ENCODE measurements around the gene IGF2.

Gene IGF2

DNA sequence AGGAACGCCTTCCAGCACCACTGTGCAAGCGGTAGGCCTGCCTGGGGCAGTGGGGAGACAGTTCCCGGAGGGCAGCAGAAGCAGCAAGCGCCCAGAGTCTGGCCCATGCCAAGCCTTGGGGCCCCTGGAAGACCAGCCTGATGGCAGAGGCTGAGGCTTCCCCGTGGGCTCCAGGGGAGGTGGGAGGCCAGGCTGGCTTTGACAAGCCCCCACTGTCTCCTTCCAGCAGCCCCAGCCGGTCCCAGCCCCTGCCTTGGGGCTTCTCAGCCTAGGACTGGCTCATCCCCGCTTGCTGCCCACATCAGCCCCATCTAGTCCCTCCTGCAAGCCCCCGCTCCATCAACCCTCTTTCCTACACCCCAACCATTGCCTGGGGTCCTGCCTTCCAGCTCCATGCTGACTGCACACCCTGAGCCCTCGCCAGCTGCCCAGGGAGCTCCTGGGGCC is 46.7 kb downstream of the IGF2 start:
- no peak for ATAC-seq
- TF ChIP-seq ZNF565 (CRISPR knock-in tag; conservative IDR thresholded peaks at IDR 0.05; ENCODE audit: low read depth): no peak
- TF ChIP-seq, protein P1, sequence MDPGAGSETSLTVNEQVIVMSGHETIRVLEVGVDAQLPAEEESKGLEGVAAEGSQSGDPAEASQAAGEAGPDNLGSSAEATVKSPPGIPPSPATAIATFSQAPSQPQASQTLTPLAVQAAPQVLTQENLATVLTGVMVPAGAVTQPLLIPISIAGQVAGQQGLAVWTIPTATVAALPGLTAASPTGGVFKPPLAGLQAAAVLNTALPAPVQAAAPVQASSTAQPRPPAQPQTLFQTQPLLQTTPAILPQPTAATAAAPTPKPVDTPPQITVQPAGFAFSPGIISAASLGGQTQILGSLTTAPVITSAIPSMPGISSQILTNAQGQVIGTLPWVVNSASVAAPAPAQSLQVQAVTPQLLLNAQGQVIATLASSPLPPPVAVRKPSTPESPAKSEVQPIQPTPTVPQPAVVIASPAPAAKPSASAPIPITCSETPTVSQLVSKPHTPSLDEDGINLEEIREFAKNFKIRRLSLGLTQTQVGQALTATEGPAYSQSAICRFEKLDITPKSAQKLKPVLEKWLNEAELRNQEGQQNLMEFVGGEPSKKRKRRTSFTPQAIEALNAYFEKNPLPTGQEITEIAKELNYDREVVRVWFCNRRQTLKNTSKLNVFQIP (CRISPR knock-in tag; IDR thresholded peaks at IDR 0.05; ENCODE audit: borderline replicate concordance, low read depth): no peak
- TF ChIP-seq ZNF70 (CRISPR knock-in tag; IDR thresholded peaks at IDR 0.05): no peak
- no peak for TF ChIP-seq BACH2 (CRISPR knock-in tag; IDR thresholded peaks at IDR 0.05; ENCODE audit: borderline replicate concordance)

DNA sequence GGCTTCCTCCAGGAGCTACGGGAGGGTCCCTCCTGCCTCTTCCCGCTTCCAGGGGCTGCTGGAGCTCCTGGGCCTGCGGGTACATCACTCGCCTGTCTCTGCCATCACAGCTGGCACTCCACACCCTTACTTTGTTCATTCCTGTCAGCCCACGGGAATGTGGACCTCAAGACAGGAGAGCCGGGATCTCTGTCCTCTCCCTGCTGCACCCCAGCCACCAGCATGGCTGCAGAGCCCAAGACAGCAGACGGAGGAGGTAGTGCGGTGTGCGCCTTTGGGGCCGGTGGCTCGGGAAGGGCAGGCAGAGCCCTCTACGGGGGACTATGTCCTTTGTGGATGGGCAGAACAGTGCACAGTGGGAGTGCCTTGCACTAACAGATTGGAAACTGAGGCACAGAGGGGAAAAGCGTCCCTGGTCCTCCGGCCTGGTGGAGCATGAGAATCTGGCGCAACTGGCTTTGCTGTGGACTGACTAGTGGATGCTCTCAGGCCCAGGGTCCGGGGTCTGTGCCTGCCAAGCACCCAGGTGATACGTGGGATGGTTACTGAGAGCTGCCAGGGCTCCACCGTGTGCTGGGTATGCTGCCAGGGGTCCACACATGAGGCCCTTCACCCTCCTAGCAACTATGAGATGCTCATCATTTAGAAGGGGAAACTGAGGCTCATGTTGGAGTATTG is 47.3 kb downstream of the IGF2 start:
- TF ChIP-seq RARB (CRISPR knock-in tag; IDR thresholded peaks at IDR 0.05): no peak
- TF ChIP-seq, protein P2, sequence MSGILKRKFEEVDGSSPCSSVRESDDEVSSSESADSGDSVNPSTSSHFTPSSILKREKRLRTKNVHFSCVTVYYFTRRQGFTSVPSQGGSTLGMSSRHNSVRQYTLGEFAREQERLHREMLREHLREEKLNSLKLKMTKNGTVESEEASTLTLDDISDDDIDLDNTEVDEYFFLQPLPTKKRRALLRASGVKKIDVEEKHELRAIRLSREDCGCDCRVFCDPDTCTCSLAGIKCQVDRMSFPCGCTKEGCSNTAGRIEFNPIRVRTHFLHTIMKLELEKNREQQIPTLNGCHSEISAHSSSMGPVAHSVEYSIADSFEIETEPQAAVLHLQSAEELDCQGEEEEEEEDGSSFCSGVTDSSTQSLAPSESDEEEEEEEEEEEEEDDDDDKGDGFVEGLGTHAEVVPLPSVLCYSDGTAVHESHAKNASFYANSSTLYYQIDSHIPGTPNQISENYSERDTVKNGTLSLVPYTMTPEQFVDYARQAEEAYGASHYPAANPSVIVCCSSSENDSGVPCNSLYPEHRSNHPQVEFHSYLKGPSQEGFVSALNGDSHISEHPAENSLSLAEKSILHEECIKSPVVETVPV (CRISPR knock-in tag; IDR thresholded peaks at IDR 0.05): no peak
- no peak for TF ChIP-seq PPARA (CRISPR knock-in tag; IDR thresholded peaks at IDR 0.05; ENCODE audit: borderline replicate concordance)
- no peak for TF ChIP-seq CSDC2 (CRISPR knock-in tag; IDR thresholded peaks at IDR 0.05)
- TF ChIP-seq, protein P3, sequence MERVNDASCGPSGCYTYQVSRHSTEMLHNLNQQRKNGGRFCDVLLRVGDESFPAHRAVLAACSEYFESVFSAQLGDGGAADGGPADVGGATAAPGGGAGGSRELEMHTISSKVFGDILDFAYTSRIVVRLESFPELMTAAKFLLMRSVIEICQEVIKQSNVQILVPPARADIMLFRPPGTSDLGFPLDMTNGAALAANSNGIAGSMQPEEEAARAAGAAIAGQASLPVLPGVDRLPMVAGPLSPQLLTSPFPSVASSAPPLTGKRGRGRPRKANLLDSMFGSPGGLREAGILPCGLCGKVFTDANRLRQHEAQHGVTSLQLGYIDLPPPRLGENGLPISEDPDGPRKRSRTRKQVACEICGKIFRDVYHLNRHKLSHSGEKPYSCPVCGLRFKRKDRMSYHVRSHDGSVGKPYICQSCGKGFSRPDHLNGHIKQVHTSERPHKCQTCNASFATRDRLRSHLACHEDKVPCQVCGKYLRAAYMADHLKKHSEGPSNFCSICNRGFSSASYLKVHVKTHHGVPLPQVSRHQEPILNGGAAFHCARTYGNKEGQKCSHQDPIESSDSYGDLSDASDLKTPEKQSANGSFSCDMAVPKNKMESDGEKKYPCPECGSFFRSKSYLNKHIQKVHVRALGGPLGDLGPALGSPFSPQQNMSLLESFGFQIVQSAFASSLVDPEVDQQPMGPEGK (CRISPR knock-in tag; IDR thresholded peaks at IDR 0.05; ENCODE audit: borderline replicate concordance): no peak
- TF ChIP-seq TCF4 (CRISPR knock-in tag; IDR thresholded peaks at IDR 0.05; ENCODE audit: borderline replicate concordance): no peak
- TF ChIP-seq ZNF565 (CRISPR knock-in tag; conservative IDR thresholded peaks at IDR 0.05; ENCODE audit: low read depth): no peak
- no peak for TF ChIP-seq ESRRG (CRISPR knock-in tag; IDR thresholded peaks at IDR 0.05)
- TF ChIP-seq TOX (CRISPR knock-in tag; IDR thresholded peaks at IDR 0.05; ENCODE audit: borderline replicate concordance): no peak
- TF ChIP-seq, protein P4, sequence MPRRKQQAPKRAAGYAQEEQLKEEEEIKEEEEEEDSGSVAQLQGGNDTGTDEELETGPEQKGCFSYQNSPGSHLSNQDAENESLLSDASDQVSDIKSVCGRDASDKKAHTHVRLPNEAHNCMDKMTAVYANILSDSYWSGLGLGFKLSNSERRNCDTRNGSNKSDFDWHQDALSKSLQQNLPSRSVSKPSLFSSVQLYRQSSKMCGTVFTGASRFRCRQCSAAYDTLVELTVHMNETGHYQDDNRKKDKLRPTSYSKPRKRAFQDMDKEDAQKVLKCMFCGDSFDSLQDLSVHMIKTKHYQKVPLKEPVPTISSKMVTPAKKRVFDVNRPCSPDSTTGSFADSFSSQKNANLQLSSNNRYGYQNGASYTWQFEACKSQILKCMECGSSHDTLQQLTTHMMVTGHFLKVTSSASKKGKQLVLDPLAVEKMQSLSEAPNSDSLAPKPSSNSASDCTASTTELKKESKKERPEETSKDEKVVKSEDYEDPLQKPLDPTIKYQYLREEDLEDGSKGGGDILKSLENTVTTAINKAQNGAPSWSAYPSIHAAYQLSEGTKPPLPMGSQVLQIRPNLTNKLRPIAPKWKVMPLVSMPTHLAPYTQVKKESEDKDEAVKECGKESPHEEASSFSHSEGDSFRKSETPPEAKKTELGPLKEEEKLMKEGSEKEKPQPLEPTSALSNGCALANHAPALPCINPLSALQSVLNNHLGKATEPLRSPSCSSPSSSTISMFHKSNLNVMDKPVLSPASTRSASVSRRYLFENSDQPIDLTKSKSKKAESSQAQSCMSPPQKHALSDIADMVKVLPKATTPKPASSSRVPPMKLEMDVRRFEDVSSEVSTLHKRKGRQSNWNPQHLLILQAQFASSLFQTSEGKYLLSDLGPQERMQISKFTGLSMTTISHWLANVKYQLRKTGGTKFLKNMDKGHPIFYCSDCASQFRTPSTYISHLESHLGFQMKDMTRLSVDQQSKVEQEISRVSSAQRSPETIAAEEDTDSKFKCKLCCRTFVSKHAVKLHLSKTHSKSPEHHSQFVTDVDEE (CRISPR knock-in tag; IDR thresholded peaks at IDR 0.05): no peak
- TF ChIP-seq BACH2 (CRISPR knock-in tag; IDR thresholded peaks at IDR 0.05; ENCODE audit: borderline replicate concordance): no peak
- TF ChIP-seq ARNTL (CRISPR knock-in tag; IDR thresholded peaks at IDR 0.05; ENCODE audit: borderline replicate concordance, low read depth): no peak
- no peak for TF ChIP-seq CREB5 (CRISPR knock-in tag; IDR thresholded peaks at IDR 0.05; ENCODE audit: low read depth)
- TF ChIP-seq ZNF8 (CRISPR knock-in tag; IDR thresholded peaks at IDR 0.05): no peak
- no peak for TF ChIP-seq ZC3H10 (CRISPR knock-in tag; IDR thresholded peaks at IDR 0.05)
- TF ChIP-seq, protein P1 (CRISPR knock-in tag; IDR thresholded peaks at IDR 0.05; ENCODE audit: borderline replicate concordance, low read depth): no peak
- no peak for TF ChIP-seq ZNF70 (CRISPR knock-in tag; IDR thresholded peaks at IDR 0.05)
- TF ChIP-seq ISL1 (CRISPR knock-in tag; IDR thresholded peaks at IDR 0.05): no peak
- TF ChIP-seq ZFP3 (CRISPR knock-in tag; IDR thresholded peaks at IDR 0.05): no peak
- no peak for TF ChIP-seq ZFP30 (CRISPR knock-in tag; IDR thresholded peaks at IDR 0.05)
- no peak for ATAC-seq
